C1 segment of cervical spinal cord (tissue), 14 donors: Measurements from ENCODE around the gene SLC25A38.
A peak's percentile ranks its signal among the peaks of the same experiment; 100 is the strongest.

ENCODE experiments used
- DNase-seq, 14 donors: peaks; one replicate each; lab custom pipeline; 2025; lab: John Stamatoyannopoulos, UW

Gene SLC25A38

GRCh38 chr3:39376959-39377634, 6.1 kb upstream of the SLC25A38 start:
- no peak for DNase-seq

DNA sequence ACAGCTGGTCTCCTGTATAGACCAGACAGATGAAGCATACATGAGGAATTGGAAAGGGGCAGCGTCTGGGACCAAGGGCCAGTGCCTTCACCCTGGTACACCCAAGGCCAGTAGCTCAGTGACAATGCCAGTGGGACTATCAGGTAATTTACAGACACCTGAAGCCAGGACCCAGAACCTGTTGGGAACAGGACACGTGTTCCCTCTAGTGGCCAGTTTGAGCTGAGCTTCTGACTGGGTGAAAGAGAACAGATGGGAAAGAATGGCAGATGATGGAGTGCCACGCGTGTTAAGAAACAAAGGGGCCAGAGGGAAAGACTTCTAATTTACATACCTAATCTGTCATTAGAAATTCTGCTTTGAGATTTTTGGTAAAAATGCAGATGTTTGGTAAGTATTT, 5.1 kb upstream of the SLC25A38 start:
- no peak for DNase-seq

- DNase-seq, result no peak
These were observed 4.0 kb upstream of the SLC25A38 start for GRCh38 chr3:39378957-39379777.

GRCh38 chr3:39379778-39380155, 3.4 kb upstream of the SLC25A38 start:
- DNase-seq, result no peak

- DNase-seq, result no peak
These were observed 1.7 kb upstream of the SLC25A38 start for GRCh38 chr3:39381432-39381831.

DNA sequence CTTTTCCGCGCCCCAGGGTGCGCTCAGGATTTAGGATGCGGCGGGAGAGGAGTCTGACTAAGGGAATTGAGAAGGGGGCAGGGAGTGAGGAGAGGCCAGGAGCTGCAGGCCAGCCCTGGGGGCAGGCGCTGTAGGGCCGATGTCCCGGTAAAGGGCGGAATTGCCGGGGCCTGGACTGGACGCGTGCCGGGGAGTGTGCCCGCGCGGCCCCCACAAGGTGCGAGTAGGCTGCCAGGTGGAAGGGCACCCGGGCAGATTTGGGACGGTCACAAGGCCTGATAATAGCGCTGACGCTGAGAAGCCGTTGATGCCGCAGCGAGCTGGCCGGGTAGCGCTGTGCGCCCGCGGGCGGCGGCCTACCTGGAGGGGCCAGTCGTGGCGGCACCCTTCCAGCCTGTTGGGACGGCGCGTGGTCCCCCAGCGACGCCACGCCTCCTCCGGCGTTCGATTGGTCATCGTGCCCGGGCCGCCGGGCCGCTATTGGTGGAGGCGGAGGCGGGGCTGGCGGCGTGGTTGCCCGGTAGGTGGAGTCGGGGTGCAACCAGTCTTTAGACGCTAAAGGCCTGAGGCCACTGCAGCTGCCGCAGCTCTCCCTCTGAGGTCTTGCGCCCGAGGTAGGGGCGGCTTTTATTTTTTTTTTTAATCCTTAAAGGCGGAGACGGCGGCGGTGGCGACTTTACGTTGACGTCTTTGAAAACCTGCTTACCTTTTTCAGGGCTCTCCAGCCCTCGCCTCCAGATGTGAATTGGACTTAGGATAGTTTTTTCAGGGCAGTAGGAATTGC, 903 bp downstream of the SLC25A38 start:
- DNase-seq, result no peak

DNA sequence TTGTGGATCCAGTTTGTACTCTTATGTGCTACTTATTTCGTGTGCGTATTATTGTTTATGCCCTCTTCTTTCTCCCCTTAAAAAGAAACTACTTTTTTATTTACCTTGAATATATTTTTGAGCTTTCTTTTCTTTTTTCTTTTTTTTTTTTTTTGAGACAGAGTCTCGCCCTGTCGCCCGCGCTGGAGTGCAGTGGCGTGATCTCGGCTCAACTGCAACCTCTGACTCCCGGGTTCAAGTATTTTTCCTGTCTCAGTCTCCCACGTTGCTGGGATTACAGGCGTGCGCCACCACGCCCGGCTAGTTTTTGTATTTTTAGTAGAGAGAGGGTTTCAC, 1.5 kb downstream of the SLC25A38 start:
- DNase-seq, result no peak

GRCh38 chr3:39385456-39386090, 2.4 kb downstream of the SLC25A38 start:
- no peak for DNase-seq

GRCh38 chr3:39386318-39386717, 3.1 kb downstream of the SLC25A38 start:
- no peak for DNase-seq

DNA sequence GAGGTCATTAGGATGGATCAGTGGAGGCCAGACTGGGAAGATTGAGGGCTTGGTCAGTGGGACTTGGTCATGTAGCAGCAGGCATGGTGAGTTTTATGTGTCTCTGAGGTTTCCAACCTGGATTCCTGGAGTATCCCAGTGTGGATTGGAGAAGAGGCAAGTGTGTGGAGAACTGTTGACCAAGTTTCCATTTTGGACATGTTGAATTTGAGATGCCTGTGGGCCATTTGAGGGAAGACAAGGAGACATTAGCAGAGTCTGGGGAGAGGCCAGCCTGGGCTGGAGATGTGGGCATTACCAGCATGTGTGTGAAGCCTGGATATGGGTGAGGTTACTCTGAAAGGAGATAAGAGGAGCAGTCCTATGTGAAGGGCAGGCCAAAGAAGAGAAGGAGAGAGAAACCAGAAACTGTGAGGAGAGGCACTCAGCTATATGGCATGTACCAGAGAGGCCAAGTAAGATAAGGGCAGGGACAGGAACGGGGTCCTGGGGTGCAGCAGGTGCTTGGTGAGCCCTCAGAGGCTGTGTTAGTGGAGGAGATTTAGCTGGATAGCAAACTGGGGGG, 4.3 kb downstream of the SLC25A38 start:
- DNase-seq, result no peak

DNA sequence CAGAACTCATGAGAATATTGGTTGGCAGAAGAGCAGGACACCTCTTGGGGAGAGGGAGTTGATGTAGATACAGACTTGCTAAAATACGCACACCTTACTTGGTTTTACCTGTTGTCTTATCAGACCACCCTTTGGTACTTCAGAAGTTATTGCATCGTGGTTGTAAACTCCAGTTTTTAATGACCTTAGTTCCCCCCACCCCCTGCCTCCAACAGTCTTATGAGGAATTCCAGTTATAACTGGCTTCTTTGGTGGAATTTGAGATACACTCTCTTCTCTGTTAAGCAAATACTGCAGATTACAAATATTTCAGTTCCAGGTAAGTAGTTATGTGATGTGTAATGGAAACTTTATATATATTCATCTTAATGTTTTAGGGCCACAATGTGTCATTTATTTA, 5.0 kb downstream of the SLC25A38 start:
- no peak for DNase-seq

DNA sequence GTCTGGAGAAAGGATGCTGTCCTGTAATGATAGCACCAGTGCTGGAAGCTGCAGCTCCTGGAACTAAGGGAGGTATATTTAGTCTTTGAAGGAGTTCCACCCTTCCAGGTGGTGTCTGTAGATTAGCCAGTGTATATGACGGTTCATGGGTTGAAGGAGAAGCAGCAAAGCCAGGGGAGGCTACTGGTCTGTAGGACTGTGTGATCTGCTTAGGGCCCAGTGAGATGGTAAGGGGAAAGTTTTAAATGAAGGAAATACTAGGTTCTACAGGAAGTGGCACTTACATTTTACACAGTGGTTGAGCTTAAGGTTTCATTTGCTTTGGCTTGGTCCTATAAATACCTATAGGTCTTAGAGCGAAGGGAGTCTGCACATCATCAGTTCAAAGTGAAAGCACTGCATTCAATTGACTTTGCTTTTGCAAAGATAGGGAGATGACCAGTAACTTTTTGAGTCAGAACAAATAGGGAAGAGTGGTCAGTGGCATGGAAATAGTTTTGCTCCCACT, 5.6 kb downstream of the SLC25A38 start:
- DNase-seq, result no peak

DNA sequence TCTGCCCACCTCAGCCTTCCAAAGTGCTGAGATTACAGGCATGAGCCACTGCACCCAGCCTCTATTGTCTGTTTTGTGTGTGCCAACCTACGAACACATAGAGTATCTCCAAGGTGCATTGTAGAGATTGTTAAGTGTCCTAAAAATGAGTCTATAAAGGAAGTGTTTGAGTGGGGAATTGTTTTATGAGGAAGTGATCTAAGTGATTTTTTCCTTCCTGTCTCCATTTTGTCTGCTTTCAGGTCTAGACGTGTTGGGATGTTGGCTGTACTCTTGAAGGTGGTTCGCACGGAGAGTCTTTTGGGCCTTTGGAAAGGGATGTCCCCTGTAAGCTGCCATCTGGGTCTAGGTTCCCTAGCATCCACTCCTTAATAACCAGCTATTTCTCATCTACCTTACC, 7.0 kb downstream of the SLC25A38 start:
- DNase-seq, result no peak

- DNase-seq, result no peak
These were observed 13.5 kb downstream of the SLC25A38 start for GRCh38 chr3:39396690-39397089.

DNA sequence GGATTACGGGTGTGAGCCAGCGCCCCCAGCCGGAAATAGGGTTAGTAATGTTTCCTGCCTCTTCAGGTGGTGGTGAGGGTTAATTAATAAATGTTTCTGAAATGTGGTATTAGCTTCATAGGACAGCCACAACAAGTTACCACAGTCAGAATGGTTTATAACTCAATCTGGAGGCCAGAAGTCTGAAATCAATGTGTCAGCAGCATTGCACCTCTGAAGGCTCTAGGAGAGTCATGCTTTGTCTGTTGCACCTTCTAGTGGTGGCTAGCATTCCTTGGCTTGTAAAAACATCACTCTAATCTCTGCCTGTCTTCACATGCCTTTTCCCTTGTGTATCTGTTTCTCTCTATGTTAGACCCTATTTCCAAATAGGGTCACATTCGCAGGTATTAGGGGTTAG, 15.5 kb downstream of the SLC25A38 start:
- DNase-seq, result no peak

DNA sequence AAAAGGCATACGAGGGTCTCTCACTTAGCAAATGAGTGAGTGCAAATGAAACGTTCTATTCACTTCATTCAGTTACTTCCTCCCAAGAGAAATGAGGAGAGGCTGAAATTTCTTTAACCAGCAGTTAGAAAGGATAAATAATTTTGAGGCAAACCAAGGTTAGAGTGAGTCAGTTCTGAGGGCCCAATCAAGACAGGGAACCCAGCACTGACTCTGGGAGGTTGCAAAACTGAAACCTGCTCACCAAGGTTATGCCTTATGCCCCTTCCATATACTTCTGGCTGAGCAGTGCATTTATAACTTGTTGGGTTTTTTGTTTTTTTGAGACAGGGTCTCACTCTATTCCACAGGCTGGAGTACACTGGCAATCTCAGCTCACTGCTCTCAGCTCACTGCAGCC, 18.8 kb downstream of the SLC25A38 start:
- no peak for DNase-seq

GRCh38 chr3:39404943-39405686, 21.9 kb downstream of the SLC25A38 start:
- no peak for DNase-seq

DNA sequence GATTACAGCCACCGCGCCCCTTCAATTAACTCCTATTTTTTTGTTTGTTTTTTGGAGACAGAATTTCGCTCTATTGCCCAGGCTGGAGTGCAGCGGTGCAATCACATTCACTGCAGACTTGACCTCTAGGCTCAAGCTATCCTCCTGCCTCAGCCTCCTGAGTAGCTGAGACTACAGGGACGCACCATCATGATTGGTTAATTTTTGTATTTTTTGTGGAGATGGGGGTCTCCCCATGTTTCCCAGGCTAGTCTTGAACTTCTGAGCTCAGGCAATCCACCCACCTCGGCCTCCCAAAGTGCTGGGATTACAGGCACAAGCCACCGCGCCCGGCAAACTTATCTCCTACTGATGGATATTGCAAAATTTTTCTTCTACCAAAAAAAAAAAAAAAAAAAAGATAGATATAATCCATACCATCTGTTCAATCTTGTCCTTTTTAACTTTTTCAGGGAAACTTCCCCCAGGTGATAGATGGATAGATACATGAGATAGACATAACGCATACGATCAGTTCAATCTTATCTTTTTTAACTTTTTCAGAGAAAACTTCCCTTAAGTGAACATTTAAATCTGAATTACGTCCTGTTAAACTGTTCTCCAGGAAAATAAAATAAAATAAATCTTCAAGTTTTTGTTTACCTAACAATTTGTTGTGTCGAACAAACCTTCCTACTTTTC, 22.7 kb downstream of the SLC25A38 start:
- no peak for DNase-seq

GRCh38 chr3:39406368-39407258, 23.4 kb downstream of the SLC25A38 start, which contains the start of gene RPSA:
Gene RPSA (plus strand): TSS chr3:39406720. CDS start chr3:39407654, 934 bp downstream.
- peak; percentile 58 to 97 (median 92) for DNase-seq
